OCI-LY7 (cell line): Measurements from ENCODE around the gene DEPP1.

Source experiments
- EZH2phosphoT487 ChIP-seq: fragments of 200-600 bp; sonication (generic); IDR thresholded peaks from 2 replicates; pipeline ENCODE4 v1.6.1; 2018; ENCODE audit warnings: low read depth, borderline replicate concordance, mild to moderate bottlenecking, mixed run types, antibody characterized with exemption, low read length, moderate library complexity, mixed read lengths
- TF ChIP-seq, protein P1 (sequence below): fragments of 200-600 bp; sonication (generic); conservative IDR thresholded peaks from 2 replicates; pipeline ENCODE4 v1.5.1; 2014; ENCODE audit warnings: mild to moderate bottlenecking, antibody characterized with exemption, low read length, moderate library complexity, mixed read lengths

DNA sequence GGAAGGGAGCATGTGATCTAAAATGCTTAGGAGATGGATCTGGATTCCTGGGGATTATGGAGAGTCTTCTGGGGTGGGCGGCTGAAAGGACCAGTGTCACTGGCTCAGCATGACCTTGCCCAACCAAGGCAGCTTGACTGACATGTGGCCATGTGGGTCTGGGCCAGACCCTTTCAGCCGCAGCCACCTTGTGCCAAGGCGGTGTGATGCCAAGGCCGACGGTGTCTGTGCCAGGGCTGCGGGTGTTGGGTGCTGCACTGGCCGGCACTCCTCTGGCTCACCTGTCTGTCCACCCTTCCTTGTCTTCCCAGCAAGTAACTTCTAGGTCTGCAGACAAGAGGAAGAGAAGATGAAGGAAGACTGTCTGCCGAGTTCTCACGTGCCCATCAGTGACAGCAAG, 8.8 kb downstream of the DEPP1 start:
- TF ChIP-seq, protein P1, sequence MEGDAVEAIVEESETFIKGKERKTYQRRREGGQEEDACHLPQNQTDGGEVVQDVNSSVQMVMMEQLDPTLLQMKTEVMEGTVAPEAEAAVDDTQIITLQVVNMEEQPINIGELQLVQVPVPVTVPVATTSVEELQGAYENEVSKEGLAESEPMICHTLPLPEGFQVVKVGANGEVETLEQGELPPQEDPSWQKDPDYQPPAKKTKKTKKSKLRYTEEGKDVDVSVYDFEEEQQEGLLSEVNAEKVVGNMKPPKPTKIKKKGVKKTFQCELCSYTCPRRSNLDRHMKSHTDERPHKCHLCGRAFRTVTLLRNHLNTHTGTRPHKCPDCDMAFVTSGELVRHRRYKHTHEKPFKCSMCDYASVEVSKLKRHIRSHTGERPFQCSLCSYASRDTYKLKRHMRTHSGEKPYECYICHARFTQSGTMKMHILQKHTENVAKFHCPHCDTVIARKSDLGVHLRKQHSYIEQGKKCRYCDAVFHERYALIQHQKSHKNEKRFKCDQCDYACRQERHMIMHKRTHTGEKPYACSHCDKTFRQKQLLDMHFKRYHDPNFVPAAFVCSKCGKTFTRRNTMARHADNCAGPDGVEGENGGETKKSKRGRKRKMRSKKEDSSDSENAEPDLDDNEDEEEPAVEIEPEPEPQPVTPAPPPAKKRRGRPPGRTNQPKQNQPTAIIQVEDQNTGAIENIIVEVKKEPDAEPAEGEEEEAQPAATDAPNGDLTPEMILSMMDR, result no peak
- TF ChIP-seq EZH2phosphoT487, result no peak
